NCI-H187 (cell line): ENCODE results near the gene PBX4.

Experiments used
- DNase-seq, 2 experiments: peaks; one replicate each; lab custom pipeline; 2025; lab: John Stamatoyannopoulos, UW

The PBX4 gene

GRCh38 chr19:19588546-19588945 lies 29.9 kb downstream of the PBX4 start:
- DNase-seq = no peak

DNA sequence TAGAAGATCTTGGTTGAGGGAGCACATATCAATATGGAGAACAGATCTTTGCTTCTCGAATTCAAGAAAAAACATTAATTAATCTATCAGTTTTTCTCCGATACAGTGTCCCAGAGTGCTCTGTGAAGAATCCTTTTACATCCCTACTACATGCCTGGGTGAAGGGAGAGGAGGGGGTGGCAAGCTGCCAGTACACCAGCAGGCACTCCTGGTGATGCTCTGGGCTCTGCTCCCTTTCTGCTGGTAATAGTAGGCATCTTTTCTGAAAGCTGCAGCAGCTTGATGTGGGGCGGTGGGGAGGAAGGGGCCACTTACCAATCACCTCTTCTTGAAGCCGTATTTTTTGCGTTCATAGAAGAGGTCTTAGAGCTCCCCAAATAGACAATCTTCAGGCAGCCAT lies 30.7 kb downstream of the PBX4 start:
- DNase-seq = no peak

- DNase-seq = no peak
These were observed 34.1 kb downstream of the PBX4 start for GRCh38 chr19:19584356-19584755.

DNA sequence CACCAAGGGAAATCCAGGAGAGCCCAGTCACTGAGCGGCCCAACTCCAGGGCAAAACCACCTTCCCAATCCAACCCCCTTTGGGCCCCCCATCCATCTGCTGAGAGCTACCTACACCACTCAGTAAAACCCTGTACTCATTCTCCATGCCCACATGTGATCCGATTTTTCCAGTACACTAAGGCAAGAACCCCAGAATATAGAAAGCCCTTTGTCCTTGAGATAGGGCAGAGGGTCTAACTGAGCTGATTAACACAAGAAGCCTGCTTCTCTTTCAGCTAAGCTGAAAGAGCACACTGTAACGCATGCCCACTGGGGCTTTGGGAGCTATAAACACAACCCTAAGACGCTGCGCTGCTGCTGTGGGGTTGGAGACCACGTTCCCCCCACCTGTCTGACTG lies 36.0 kb downstream of the PBX4 start:
- no peak for DNase-seq

DNA sequence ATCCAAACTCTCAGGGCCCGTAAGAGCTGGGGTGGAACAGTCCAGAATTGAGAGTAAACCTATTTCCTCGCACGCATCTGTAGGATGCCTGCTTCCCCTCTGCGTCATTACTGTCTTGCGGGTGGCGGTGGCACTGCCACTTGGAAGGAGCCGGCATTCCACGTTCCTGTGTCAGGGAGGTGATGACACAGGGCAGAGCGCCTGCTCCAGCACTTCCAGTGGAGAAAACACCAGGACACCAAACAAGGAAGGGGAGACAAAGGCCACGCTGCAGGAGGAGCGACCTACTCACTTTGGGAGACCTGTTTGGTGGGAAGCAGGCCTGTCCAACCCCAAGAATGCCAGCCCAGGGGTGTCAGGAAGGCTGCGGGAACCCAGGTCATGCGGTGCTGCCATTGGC lies 37.1 kb downstream of the PBX4 start:
- DNase-seq = no peak

DNA sequence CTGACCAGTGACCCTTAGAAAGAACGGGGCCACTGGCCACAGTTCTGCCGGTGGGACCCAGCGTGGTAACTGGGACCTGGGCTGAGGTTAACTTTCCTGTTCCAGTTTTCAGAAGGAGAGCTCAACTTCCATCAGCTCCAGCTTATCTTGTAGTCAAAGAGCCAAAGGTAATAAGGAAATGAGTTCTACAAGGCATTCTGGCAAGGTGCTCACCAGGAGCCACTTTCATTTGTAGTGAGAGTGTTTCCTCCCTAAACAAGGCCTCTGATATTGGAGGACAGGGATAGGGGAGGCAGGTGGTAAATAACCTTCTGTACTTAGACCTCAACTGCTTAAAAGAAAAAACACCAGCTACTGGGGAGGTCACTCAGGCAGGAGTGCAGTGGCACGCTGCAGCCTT lies 38.1 kb downstream of the PBX4 start:
- no peak for DNase-seq

DNA sequence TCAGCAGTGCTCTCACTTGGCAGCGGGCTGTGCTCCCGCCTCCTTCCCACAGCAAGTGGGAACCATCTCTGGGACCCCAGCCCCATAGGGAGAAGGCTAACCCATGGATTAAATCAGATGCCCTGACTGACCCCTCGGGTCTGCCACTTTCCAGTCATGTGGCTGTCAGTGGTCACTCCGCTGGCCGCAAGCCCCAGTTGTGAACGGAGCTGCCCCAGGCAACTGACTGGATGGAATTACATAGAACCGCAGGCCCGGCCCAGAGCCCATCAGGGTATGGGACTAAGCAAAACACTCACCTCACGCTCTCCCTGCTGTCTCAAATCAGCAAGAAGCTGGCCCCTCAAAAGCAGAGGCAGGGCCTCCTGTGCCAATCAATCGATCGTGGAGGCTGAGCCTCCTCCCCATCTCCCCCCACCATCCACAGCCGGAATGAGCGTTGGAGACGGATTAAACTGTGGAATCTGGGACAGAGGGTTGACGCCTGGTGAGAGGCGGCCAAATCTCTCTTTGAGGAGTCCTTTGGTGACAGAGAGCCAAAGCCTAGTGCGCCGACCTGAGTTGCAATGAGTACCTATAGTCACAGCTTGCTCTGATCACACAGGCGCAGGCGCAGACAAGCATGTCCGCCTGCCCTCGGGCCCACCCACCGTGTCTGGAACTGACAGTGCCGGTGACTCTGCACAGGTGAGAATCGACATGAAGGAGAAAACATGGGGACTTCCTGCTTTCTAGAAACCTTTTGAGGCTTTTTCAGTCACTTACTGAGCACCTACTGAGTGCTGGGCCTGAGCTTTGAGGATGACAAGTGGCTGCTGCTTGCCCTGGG lies 38.7 kb downstream of the PBX4 start:
- no peak for DNase-seq

- DNase-seq = no peak
These were observed 40.2 kb downstream of the PBX4 start for GRCh38 chr19:19578252-19578651.

GRCh38 chr19:19575411-19575810 lies 43.1 kb downstream of the PBX4 start:
- no peak for DNase-seq

DNA sequence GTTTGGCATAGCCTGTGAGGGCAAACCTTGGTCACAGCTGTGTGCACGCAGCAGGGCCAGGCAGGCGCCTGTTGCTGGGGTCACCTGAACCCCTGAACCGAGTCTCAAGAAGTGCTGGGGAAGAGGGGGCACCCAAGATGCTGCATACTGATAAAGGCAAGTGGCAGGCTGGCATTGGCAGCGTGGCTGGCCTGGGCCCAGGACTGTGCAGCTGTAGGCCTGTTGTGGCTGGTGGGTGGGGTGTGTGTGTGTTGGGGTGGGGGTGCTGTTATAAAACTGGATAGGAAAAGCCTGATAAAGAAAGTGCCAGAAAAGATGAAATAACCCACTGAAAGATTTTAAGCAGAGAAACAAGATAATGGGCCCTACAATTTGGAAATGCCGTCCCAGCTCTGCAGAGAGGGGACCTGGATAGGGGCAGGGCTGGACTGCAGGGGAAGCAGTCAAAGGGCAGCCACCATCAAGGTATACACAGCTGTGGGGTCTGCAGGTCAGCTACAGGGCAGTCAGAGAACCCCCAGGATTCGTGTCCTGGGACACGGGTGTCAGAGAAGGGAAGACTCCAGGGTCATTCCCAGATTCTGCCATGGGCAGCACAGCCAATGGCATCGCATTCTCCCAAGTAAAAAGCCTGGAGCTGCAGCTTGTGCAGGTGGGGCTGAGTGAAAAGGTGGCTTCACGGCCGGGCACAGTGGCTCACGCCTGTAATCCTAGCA lies 47.3 kb downstream of the PBX4 start:
- DNase-seq = no peak

GRCh38 chr19:19570571-19570970 lies 47.9 kb downstream of the PBX4 start:
- no peak for DNase-seq

- DNase-seq = no peak
These were observed 49.4 kb downstream of the PBX4 start for GRCh38 chr19:19568802-19569756.

DNA sequence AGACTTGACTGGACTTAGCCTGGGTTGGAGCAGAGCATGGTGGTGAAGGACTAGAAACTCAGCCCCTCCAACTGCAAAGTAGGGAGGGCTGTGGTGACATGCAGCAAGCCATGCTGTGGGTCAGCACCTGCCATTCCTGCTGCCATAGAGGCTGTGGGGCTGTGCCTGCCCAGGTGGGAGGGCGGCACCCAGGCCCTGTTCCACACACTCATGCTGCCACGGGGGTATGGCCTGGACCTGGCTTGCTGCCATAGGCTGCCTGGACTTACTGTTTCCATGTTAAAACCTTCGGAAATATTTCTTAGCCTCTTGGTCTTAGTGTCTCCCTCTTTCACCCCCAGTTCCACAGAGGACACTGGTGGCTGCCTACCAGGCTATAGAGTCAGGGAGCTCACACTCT lies 51.1 kb downstream of the PBX4 start:
- no peak for DNase-seq

GRCh38 chr19:19566306-19566705 lies 52.2 kb downstream of the PBX4 start:
- DNase-seq = no peak

- DNase-seq = no peak
These were observed 55.1 kb downstream of the PBX4 start for GRCh38 chr19:19563348-19563848.

DNA sequence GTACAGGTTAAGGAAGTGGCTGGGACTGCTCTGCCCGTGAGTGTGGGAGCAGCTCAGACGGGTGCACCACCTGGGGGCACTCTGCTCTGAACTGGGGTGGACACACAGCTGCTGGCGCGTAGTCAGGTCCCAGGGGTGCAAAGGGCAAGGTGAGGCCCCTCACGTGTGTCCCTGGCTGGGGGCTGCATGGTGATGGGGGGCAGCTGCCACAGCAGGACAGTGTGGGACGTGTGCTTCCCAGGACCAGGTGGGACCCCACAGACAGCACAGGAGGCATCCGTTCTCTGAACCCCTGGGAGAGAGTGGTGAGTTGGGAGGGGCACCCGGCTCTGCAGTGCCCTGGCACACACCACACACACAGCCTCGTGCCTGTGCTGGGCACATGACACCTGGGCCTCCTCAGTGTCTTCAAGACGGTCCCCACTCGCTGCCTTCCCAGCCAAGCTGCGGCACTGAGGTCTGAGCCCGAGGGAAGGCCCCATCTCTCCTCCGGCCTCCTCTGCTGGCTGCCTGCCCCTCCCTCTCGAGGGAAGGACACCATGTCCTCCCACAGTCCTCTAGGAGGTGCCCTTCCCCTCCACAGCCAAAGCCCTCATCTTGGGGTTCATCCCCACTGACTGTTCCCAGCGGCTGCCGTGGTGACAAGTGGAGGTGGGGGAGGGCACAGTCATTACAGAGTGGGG lies 55.7 kb downstream of the PBX4 start:
- DNase-seq = no peak

- no peak for DNase-seq
These were observed 56.4 kb downstream of the PBX4 start for GRCh38 chr19:19561946-19562664.

GRCh38 chr19:19559931-19560330 lies 58.6 kb downstream of the PBX4 start:
- no peak for DNase-seq

- no peak for DNase-seq
These were observed 59.9 kb downstream of the PBX4 start for GRCh38 chr19:19558636-19559035.

GRCh38 chr19:19558055-19558454 lies 60.4 kb downstream of the PBX4 start:
- no peak for DNase-seq
